Measurements from ENCODE around the gene DCLRE1B.

- no peak for TF ChIP-seq POLR2A (IDR thresholded peaks at IDR 0.05)
- no peak for TF ChIP-seq CTCF (IDR thresholded peaks at IDR 0.05 in 4 of 5, conservative IDR thresholded peaks at IDR 0.05 in 1 of 5)
These were observed 48.7 kb upstream of the DCLRE1B start for GRCh38 chr1:113856401-113856790.
